ENCODE data around the gene IGF2BP2.
"Not testable (repeated sequence)": the region's sequence is repeated elsewhere in the genome, so short reads cannot be mapped to it uniquely, and the experiment has no call there.

Gene IGF2BP2

GRCh38 chr3:185702262-185703225 is 122.3 kb downstream of the IGF2BP2 start:
- no peak for DNase-seq (ENCODE audit: insufficient read length, low spot score)
- FAIRE-seq, result no peak
- no peak for TF ChIP-seq CTCF (IDR thresholded peaks at IDR 0.05; ENCODE audit: insufficient read depth, missing control alignments)

GRCh38 chr3:185701611-185702261 is 123.1 kb downstream of the IGF2BP2 start:
- TF ChIP-seq CTCF (IDR thresholded peaks at IDR 0.05; ENCODE audit: insufficient read depth, missing control alignments), result no peak
- DNase-seq (ENCODE audit: insufficient read length, low spot score) (no peak), FAIRE-seq (peak; percentile 25)

GRCh38 chr3:185699927-185700326 is 124.9 kb downstream of the IGF2BP2 start:
- FAIRE-seq, result no peak
- TF ChIP-seq CTCF (IDR thresholded peaks at IDR 0.05; ENCODE audit: insufficient read depth, missing control alignments), result no peak
- no peak for DNase-seq (ENCODE audit: insufficient read length, low spot score)

- not testable (repeated sequence) for DNase-seq (ENCODE audit: insufficient read length, low spot score); FAIRE-seq
These were observed 127.6 kb downstream of the IGF2BP2 start for GRCh38 chr3:185697228-185697627.

- peak; percentile 91 for FAIRE-seq
- peak; percentile 57 for DNase-seq (ENCODE audit: insufficient read length, low spot score)
- TF ChIP-seq CTCF (IDR thresholded peaks at IDR 0.05; ENCODE audit: insufficient read depth, missing control alignments), result no peak
These were observed 128.8 kb downstream of the IGF2BP2 start for GRCh38 chr3:185696039-185696438.

- no peak for TF ChIP-seq CTCF (IDR thresholded peaks at IDR 0.05; ENCODE audit: insufficient read depth, missing control alignments)
- no peak for DNase-seq (ENCODE audit: insufficient read length, low spot score)
- no peak for FAIRE-seq
These were observed 130.7 kb downstream of the IGF2BP2 start for GRCh38 chr3:185693985-185694653.

- FAIRE-seq (no peak), DNase-seq (ENCODE audit: insufficient read length, low spot score) (no peak)
- no peak for TF ChIP-seq CTCF (IDR thresholded peaks at IDR 0.05; ENCODE audit: insufficient read depth, missing control alignments)
These were observed 133.2 kb downstream of the IGF2BP2 start for GRCh38 chr3:185691622-185692021.

All from D721Med (cell line).